Testis (tissue), 3 donors: ENCODE data around the gene MEGF10. TPM values are rescaled to one million over a fixed set of nuclear protein-coding genes. Genes with fewer than 3 reads are reported as not detected.

Experiments used
- DNase-seq: peaks from one replicate; pipeline ENCODE4 v3.0.0-alpha.2; 2019
- H3K27ac ChIP-seq, 2 donors: fragments of 200-600 bp; sonication (generic); one replicate each; pipeline ENCODE4 v1.5.1; 2019
- H3K27me3 ChIP-seq: fragments of 200-600 bp; sonication (generic); one replicate; pipeline ENCODE4 v1.5.1; 2019
- H3K36me3 ChIP-seq: fragments of 200-600 bp; sonication (generic); one replicate; pipeline ENCODE4 v1.5.1; 2017; ENCODE audit warnings: low read depth; ENCODE audit errors: missing control alignments
- H3K4me1 ChIP-seq: fragments of 200-600 bp; sonication (generic); one replicate; pipeline ENCODE4 v1.5.1; 2019
- H3K4me3 ChIP-seq, 2 donors: fragments of 200-600 bp; sonication (generic); one replicate each; pipeline ENCODE4 v1.5.1; 2017 to 2019
- H3K9me3 ChIP-seq: fragments of 200-600 bp; sonication (generic); one replicate; pipeline ENCODE4 v1.5.1; 2017
- POLR2A ChIP-seq: fragments of 450-650 bp; IDR thresholded peaks from one replicate; pipeline ENCODE4 v1.6.1; 2017; ENCODE audit warnings: antibody characterized with exemption, mild to moderate bottlenecking, moderate library complexity
- WGBS, 2 donors: methylation state at CpG; one replicate each; pipeline ENCODE4 v1.1.5; 2018; 5-methylcytosine and 5-hydroxymethylcytosine counted together
- intact Hi-C: fragments of 100-400 bp; cut with DNase I; formaldehyde crosslinking; loops from one replicate; pipeline ENCODE4 v1.15.1; 2023; ENCODE audit warnings: low total_unique reads
- polyA plus RNA-seq: library from polyadenylated mRNA; stranded (reverse); fragments of 350-450 nt; fragmentation: Illumina TruSeq; extraction: RNeasy Lipid Tissue Mini Kit (QIAGEN cat#74804); gene quantifications from one replicate; pipeline ENCODE4 v1.2.3, GENCODE V29; 2014; ENCODE audit warnings: low read depth, low replicate concordance; ENCODE audit not compliant: insufficient read depth
- total RNA-seq, 2 donors: library from RNA; depleted of rRNA; stranded (reverse); fragments of >200 nt; gene quantifications; one replicate each; pipeline ENCODE4 v1.2.3, GENCODE V29; 2016
- TF ChIP-seq, protein P1 (sequence below), 3 experiments: fragments of 450-650 bp in 2 of 3; fragments of 200-600 bp in 1 of 3; sonication (generic) in 1 of 3; IDR thresholded peaks; one replicate each; pipeline ENCODE4 v1.5.1; 2016 to 2019; ENCODE audit warnings: antibody characterized with exemption in 3 of 3, mild to moderate bottlenecking in 2 of 3, moderate library complexity in 1 of 3

The MEGF10 gene
- total and polyA plus RNA-seq, 3 donors from 2014 or later: 2.4 to 5.1 (median 4.6) TPM

DNA sequence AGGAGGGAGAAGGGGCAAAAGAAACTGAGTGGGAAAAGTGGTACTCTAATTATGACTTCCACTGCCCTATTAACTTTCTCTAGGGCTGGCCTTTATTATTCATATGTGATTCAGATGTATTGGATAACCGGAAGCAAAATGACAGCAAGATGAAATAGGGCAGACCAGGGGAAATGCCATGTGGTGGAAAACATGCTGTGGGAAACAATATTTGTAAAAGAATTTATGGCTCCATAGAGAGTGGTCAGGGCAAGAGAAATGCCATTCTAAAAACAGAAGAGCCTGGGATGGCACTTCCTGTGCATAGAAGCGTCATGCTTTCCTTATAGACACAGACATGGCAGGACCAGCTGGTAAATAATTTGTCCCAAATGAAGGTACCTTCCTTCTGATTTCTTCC is 67.7 kb downstream of the MEGF10 start:
- no peak for DNase-seq
- TF ChIP-seq POLR2A: no peak
- TF ChIP-seq, protein P1, sequence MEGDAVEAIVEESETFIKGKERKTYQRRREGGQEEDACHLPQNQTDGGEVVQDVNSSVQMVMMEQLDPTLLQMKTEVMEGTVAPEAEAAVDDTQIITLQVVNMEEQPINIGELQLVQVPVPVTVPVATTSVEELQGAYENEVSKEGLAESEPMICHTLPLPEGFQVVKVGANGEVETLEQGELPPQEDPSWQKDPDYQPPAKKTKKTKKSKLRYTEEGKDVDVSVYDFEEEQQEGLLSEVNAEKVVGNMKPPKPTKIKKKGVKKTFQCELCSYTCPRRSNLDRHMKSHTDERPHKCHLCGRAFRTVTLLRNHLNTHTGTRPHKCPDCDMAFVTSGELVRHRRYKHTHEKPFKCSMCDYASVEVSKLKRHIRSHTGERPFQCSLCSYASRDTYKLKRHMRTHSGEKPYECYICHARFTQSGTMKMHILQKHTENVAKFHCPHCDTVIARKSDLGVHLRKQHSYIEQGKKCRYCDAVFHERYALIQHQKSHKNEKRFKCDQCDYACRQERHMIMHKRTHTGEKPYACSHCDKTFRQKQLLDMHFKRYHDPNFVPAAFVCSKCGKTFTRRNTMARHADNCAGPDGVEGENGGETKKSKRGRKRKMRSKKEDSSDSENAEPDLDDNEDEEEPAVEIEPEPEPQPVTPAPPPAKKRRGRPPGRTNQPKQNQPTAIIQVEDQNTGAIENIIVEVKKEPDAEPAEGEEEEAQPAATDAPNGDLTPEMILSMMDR (IDR thresholded peaks at IDR 0.05): no peak
- H3K27me3 ChIP-seq: no peaks in the 10 kb centered on the region
- WGBS, 2 donors: 81 to 85% methylated on average over 2 of the region's 2 CpGs
- no peak overlapping the region for H3K27ac ChIP-seq
- no peaks in the 10 kb centered on the region for H3K4me1 ChIP-seq
- no peaks in the 10 kb centered on the region for H3K36me3 ChIP-seq
- intact Hi-C loops: no loop called here
- no peaks in the 10 kb centered on the region for H3K9me3 ChIP-seq
- H3K4me3 ChIP-seq: no peak overlapping the region

GRCh38 chr5:127358740-127359139 is 68.1 kb downstream of the MEGF10 start:
- no peaks in the 10 kb centered on the region for H3K36me3 ChIP-seq
- intact Hi-C loops: no loop called here
- DNase-seq: no peak
- no peaks in the 10 kb centered on the region for H3K4me1 ChIP-seq
- no peak overlapping the region for H3K27ac ChIP-seq
- 85 to 90% methylated on average over 1 of the region's 1 CpG for WGBS, 2 donors
- H3K4me3 ChIP-seq: no peak overlapping the region
- H3K27me3 ChIP-seq: no peaks in the 10 kb centered on the region
- TF ChIP-seq POLR2A: no peak
- TF ChIP-seq, protein P1 (IDR thresholded peaks at IDR 0.05): no peak
- H3K9me3 ChIP-seq: no peaks in the 10 kb centered on the region

- TF ChIP-seq, protein P1 (IDR thresholded peaks at IDR 0.05): no peak
- no peak for TF ChIP-seq POLR2A
- H3K27me3 ChIP-seq: no peaks in the 10 kb centered on the region
- intact Hi-C loops: no loop called here
- no peak overlapping the region for H3K27ac ChIP-seq
- DNase-seq: no peak
- H3K4me3 ChIP-seq: no peak overlapping the region
- WGBS, 2 donors: 93 to 96% methylated on average over 2 of the region's 2 CpGs
- H3K4me1 ChIP-seq: no peaks in the 10 kb centered on the region
- no peaks in the 10 kb centered on the region for H3K9me3 ChIP-seq
- H3K36me3 ChIP-seq: no peaks in the 10 kb centered on the region
These were observed 68.9 kb downstream of the MEGF10 start for GRCh38 chr5:127359502-127359901.

GRCh38 chr5:127363403-127363802 is 72.8 kb downstream of the MEGF10 start:
- intact Hi-C loops: no loop called here
- Histone ChIP-seq H3K27ac (no peak overlapping the region), H3K4me3 (no peak overlapping the region), H3K27me3 (no peaks in the 10 kb centered on the region), H3K9me3 (no peaks in the 10 kb centered on the region), H3K36me3 (no peaks in the 10 kb centered on the region), H3K4me1 (no peaks in the 10 kb centered on the region)
- TF ChIP-seq, protein P1 (IDR thresholded peaks at IDR 0.05): no peak
- no peak for TF ChIP-seq POLR2A
- no peak for DNase-seq
- WGBS, 2 donors: 90 to 93% methylated on average over 4 of the region's 4 CpGs

DNA sequence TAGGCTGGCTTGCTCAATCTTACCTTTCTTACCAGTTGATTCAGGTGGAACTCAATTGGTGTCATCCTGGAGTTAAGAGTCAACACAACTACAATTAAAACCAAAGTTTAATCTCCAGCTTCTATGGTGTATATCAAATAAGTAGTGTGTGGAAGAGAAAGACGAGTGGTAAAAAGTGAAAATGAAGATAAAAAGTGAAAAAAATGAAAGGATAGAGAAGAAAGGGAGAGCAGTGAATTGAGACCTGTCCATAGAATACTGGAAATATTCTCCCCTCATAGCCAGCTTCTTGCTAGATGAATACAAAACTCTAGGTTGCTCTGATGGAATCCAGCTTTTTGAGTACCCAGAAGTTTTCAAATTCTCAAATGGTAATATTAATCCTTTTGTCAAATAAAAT is 76.4 kb downstream of the MEGF10 start:
- Histone ChIP-seq H3K27ac (no peak overlapping the region), H3K4me3 (no peak overlapping the region), H3K27me3 (no peaks in the 10 kb centered on the region), H3K9me3 (no peaks in the 10 kb centered on the region), H3K36me3 (no peaks in the 10 kb centered on the region), H3K4me1 (peaks cover 4% of the 10 kb centered on the region)
- 85 to 96% methylated on average over 1 of the region's 1 CpG for WGBS, 2 donors
- intact Hi-C loops: no loop called here
- DNase-seq: no peak
- TF ChIP-seq, protein P1 (IDR thresholded peaks at IDR 0.05): no peak
- no peak for TF ChIP-seq POLR2A
